Endothelial cell (in vitro differentiated cells): ENCODE results near the gene CALML3. TPM values are rescaled to one million over a fixed set of nuclear protein-coding genes. Genes with fewer than 3 reads are reported as not detected.

ENCODE experiments used
- DNase-seq: peaks from one replicate; pipeline ENCODE4 v3.0.0; 2021; ENCODE audit warnings: low spot score
- H3K27ac Mint-ChIP-seq: one replicate; pipeline ENCODE4 v1.8.0; 2021; ENCODE audit warnings: mixed read lengths, inconsistent platforms; ENCODE audit not compliant: unreplicated experiment
- H3K27me3 Mint-ChIP-seq: one replicate; pipeline ENCODE4 v1.8.0; 2021; ENCODE audit warnings: mild to moderate bottlenecking, moderate library complexity, mixed read lengths, inconsistent platforms; ENCODE audit not compliant: unreplicated experiment
- H3K36me3 Mint-ChIP-seq: one replicate; pipeline ENCODE4 v1.8.0; 2021; ENCODE audit warnings: mild to moderate bottlenecking, low read depth, mixed read lengths, inconsistent platforms; ENCODE audit not compliant: unreplicated experiment
- H3K4me1 Mint-ChIP-seq: one replicate; pipeline ENCODE4 v1.8.0; 2021; ENCODE audit warnings: mild to moderate bottlenecking, mixed read lengths, inconsistent platforms; ENCODE audit not compliant: unreplicated experiment
- H3K4me3 Mint-ChIP-seq: one replicate; pipeline ENCODE4 v1.8.0; 2021; ENCODE audit warnings: mild to moderate bottlenecking, mixed read lengths, inconsistent platforms; ENCODE audit not compliant: unreplicated experiment
- H3K9me3 Mint-ChIP-seq: one replicate; pipeline ENCODE4 v1.8.0; 2021; ENCODE audit warnings: mixed read lengths, inconsistent platforms; ENCODE audit not compliant: unreplicated experiment
- CTCF ChIP-seq: fragments of 200-600 bp; sonication (generic); IDR thresholded peaks from one replicate; pipeline ENCODE4 v1.5.0; 2021; ENCODE audit warnings: antibody characterized with exemption; ENCODE audit not compliant: unreplicated experiment
- total RNA-seq: library from RNA; stranded (reverse); fragmentation: NEBNext Ultra II Directional; extraction: Animal tissue kit (Norgen Biotek cat#: 25700); gene quantifications from one replicate; pipeline ENCODE4 v1.2.1, GENCODE V29; 2021; ENCODE audit not compliant: unreplicated experiment

The CALML3 gene
- total RNA-seq, 1 donor from 2014 or later: not detected

GRCh38 chr10:5482016-5482415 lies 42.7 kb upstream of the CALML3 start:
- Mint-ChIP-seq H3K27me3 (peaks cover 6% of the 10 kb centered on the region), H3K9me3 (no peaks in the 10 kb centered on the region), H3K4me3 (no peak overlapping the region), H3K27ac (no peak overlapping the region), H3K36me3 (peaks cover 7% of the 10 kb centered on the region), H3K4me1 (peaks cover 32% of the 10 kb centered on the region)
- TF ChIP-seq CTCF: no peak
- DNase-seq: no peak

DNA sequence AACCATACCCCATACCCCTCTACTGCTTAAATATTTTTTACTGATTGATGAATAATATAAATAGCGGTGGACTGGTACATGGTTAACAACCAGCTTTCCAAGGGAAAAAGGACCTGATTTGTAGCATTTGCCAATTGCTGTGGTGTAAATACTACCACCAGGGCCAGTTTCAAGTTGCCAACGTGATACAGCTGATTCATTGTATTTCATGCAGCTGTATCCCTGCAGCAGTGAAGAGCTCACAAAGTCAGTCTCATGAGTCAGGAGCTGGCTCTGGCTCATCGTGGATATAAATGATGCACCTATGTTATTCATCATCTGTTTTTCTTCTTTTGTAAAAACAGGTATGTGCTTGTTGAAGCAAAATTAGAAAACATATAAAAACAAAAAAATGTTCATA lies 40.6 kb upstream of the CALML3 start:
- Mint-ChIP-seq H3K36me3 (peaks cover 4% of the 10 kb centered on the region), H3K27me3 (peaks cover 10% of the 10 kb centered on the region), H3K4me1 (peaks cover 29% of the 10 kb centered on the region), H3K9me3 (no peaks in the 10 kb centered on the region), H3K27ac (no peak overlapping the region), H3K4me3 (no peak overlapping the region)
- TF ChIP-seq CTCF: no peak
- DNase-seq: no peak

GRCh38 chr10:5485290-5485689 lies 39.5 kb upstream of the CALML3 start:
- H3K27me3 Mint-ChIP-seq: peaks cover 9% of the 10 kb centered on the region
- H3K36me3 Mint-ChIP-seq: no peaks in the 10 kb centered on the region
- no peak for TF ChIP-seq CTCF
- H3K9me3 Mint-ChIP-seq: no peaks in the 10 kb centered on the region
- no peak overlapping the region for H3K27ac Mint-ChIP-seq
- no peak overlapping the region for H3K4me3 Mint-ChIP-seq
- H3K4me1 Mint-ChIP-seq: peaks cover 20% of the 10 kb centered on the region
- DNase-seq: no peak

DNA sequence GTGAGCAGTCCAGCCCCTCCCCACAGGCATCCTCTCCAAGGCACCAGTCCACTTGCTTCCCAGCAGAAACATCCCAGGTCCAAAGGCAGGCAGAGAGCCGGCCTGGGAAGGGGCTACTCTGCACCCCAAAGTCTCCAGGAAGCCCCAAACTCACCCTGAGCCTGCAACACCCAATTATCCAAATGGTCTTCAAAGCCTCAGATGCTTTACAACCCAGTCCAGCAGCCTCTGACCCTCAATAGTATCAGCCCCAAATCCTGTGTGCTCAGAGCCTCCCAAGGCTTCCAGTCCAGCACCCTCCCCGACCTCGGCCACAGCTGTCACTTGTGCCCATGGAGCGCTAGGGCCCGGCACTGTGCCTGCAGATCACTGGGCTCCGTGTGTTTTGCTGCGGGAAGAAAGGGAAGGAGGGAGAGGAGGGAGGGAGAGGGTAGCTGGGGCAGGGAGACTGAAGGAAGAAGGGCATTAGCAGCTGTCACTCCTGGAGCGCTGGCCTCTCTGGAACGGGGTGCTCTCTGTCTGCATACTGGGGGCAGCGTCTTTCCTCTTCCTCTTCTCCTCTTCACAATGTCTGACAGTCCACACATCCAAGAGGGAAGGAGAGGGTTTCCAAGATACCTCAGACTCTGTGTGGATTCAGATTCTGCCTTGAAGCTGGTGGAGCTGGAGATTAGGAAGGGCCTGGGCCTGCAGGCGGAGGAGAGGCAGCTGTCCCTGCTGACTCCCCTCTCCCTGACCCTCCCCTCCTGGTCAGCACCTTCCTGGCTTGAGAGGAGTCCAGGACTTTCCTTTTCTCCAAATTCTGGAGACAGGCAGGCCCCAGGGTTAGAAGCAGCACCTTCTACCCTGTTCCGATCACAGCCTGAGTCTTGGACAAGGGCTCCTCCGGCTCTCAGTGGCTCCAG lies 38.6 kb upstream of the CALML3 start:
- Mint-ChIP-seq H3K4me1 (peaks cover 17% of the 10 kb centered on the region), H3K36me3 (no peaks in the 10 kb centered on the region), H3K9me3 (no peaks in the 10 kb centered on the region), H3K4me3 (no peak overlapping the region), H3K27ac (no peak overlapping the region), H3K27me3 (peaks cover 8% of the 10 kb centered on the region)
- no peak for TF ChIP-seq CTCF
- no peak for DNase-seq

GRCh38 chr10:5486853-5487235 lies 37.9 kb upstream of the CALML3 start:
- Mint-ChIP-seq H3K27me3 (peaks cover 8% of the 10 kb centered on the region), H3K27ac (no peak overlapping the region), H3K9me3 (no peaks in the 10 kb centered on the region), H3K4me1 (peaks cover 15% of the 10 kb centered on the region), H3K4me3 (no peak overlapping the region), H3K36me3 (no peaks in the 10 kb centered on the region)
- no peak for DNase-seq
- no peak for TF ChIP-seq CTCF
